SW480 (cell line): ENCODE measurements around the gene NDUFS3.
"Not testable (repeated sequence)": the region's sequence is repeated elsewhere in the genome, so short reads cannot be mapped to it uniquely, and the experiment has no call there.

ENCODE experiments used
- DNase-seq: peaks from one replicate; pipeline ENCODE4 v3.0.0-alpha.2; 2016; ENCODE audit warnings: low spot score

NDUFS3 gene

GRCh38 chr11:47560426-47560825 lies 18.4 kb upstream of the NDUFS3 start:
- DNase-seq: no peak

GRCh38 chr11:47562393-47562792 lies 16.5 kb upstream of the NDUFS3 start:
- not testable (repeated sequence) for DNase-seq

- DNase-seq: not testable (repeated sequence)
These were observed 14.5 kb upstream of the NDUFS3 start for GRCh38 chr11:47564366-47564765.

GRCh38 chr11:47564933-47565339 lies 13.9 kb upstream of the NDUFS3 start:
- DNase-seq: no peak

- DNase-seq: peak; percentile 73
These were observed 13.3 kb upstream of the NDUFS3 start, which contains the start of gene PTPMT1 for GRCh38 chr11:47565340-47566148. TSS of gene PTPMT1 (plus strand) at chr11:47565599. CDS start at chr11:47565623, 24 bp downstream.

- DNase-seq: peak; percentile 29
These were observed 12.7 kb upstream of the NDUFS3 start for GRCh38 chr11:47566149-47566698.

- DNase-seq: no peak
These were observed 9.2 kb upstream of the NDUFS3 start for GRCh38 chr11:47569646-47570045.

GRCh38 chr11:47570651-47571356 lies 8.1 kb upstream of the NDUFS3 start:
- DNase-seq: no peak

DNA sequence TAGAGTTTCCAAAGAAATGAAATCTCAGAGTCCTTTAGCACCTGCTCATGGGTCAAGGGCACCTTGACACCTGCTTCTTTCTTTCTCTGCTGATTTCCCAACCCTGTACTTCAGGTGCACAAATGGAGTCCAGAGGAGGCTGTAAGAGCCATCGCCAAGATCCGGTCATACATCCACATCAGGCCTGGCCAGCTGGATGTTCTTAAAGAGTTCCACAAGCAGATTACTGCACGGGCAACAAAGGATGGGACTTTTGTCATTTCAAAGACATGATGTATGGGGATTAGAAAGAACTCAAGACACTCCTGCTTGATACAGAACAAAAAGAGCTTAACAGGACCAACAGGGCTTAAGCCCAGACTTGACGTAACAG lies 7.5 kb upstream of the NDUFS3 start:
- DNase-seq: no peak

DNA sequence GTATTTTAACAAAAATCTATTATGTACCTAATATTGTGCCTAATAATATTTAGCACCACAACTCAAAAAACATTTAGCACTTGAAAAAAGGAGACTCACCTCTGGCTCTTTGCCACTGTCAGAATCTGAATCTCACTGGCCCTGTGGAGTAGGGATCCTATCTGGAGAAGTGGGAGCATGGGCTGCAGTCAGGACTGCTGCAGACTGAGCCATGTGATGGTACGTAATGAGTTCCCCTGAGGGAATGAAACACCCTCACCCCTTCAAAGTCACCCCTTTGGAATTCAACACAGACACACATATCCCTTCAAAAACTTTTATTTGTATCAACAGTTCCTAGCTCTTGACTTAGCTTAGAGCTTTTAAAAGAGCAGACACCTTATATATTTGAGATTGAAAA lies 7.0 kb upstream of the NDUFS3 start:
- no peak for DNase-seq

DNA sequence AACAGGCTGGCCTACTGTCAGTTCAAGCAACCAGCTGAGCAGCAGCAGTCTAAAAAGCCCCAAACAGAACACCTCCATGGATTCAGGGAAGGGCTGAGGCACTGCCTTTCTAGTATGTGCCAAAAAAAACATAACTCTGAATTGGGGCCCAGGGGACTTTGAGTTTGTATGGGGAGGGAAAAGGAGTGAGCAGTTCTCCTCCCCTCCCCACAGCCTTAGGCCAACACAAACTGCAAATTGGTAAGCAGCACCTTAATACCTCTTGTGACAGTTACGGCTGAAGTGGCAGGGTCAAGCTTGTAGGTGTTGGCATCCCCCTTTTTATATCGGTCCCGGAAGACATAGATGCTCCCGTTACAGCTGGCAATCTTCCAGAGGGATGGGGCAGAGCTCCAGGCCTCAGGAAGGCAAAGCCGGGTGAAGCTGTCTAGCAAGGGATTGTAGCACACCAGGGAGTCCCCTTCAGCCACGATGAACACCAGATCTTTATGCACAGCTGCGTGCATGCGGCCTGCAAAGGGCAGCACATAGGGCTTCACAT lies 6.1 kb upstream of the NDUFS3 start:
- no peak for DNase-seq

DNA sequence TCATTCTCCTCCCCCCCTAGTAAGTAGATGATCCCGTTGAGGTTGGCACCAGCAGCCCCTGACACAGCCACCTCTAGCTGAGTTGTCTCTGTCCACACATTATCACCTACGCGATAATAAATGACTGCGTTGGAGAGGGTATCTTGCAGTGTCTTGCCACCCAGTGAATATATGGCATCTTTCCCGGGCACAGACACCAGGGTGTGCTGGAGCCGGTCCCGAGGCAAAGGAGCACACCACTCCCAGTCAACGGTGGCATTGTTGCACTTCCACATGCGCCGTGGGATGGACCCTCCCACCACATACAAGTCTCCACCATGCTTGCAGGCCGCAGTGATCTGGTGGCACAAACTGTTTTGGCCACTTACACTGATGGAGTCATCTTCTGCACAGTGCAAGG lies 5.6 kb upstream of the NDUFS3 start:
- no peak for DNase-seq

- DNase-seq: no peak
These were observed 1.3 kb upstream of the NDUFS3 start for GRCh38 chr11:47577460-47578041.

DNA sequence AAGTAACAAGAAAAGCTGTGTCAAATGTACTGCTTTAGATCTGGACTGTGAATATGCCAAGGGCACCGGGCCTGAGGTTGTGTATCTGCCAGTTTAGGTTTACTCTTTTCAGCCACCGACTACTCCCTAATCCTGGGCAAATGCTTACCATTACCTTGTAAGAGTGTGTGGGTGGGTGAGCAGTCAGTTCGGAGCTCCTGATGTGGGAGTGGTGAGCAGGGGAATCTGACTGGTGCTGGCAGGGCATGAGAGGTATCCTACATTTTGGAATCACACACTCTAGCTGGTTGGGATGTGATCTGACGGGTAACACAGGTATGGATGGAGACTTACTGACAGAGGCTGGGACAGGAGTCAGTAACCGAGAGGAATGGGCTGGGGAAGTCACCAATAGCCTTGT lies 5.0 kb downstream of the NDUFS3 start:
- DNase-seq: no peak

GRCh38 chr11:47586098-47586855 lies 7.4 kb downstream of the NDUFS3 start, which contains the start of gene FAM180B:
TSS of gene FAM180B (plus strand) at chr11:47586678. CDS start at chr11:47586769, 91 bp downstream.
- DNase-seq: no peak

- DNase-seq: no peak
These were observed 8.3 kb downstream of the NDUFS3 start for GRCh38 chr11:47587039-47587716.

GRCh38 chr11:47587723-47588326 lies 9.0 kb downstream of the NDUFS3 start:
- DNase-seq: no peak

GRCh38 chr11:47589118-47589517 lies 10.2 kb downstream of the NDUFS3 start:
- no peak for DNase-seq

- no peak for DNase-seq
These were observed 10.7 kb downstream of the NDUFS3 start for GRCh38 chr11:47589584-47589976.
